K562 (cell line): ENCODE measurements around the gene NRXN3. TPM values are rescaled to one million over a fixed set of nuclear protein-coding genes. Genes with fewer than 3 reads are reported as not detected.

Experiments
- ATAC-seq: fragments of 200-7000 bp; cut with Tn5 transposase; 3 replicates; pipeline ENCODE4 v1.9.1; 2020; ENCODE audit warnings: moderate library complexity
- BruUV-seq: library from RNA; stranded (reverse); fragments of 400-500 nt; replicated peaks from 2 replicates; lab custom pipeline; 2021; lab: Mats Ljungman, UMichigan
- CTCF ChIA-PET: fragments of 300-600 bp; formaldehyde crosslinking; extraction: SDS; loops from one replicate; lab custom pipeline; 2021; ENCODE audit warnings: low intra/inter-chr PET ratio; lab: Yijun Ruan, JAX
- POLR2A ChIA-PET: fragments of 300-600, 350-650 bp; sonication (Branson Sonifier 250); formaldehyde crosslinking; extraction: SDS; loops from one replicate; lab custom pipeline; 2021; ENCODE audit warnings: antibody characterized with exemption, inconsistent platforms; lab: Yijun Ruan, JAX
- DNase-seq, 4 experiments: peaks; one replicate each; pipeline versions ENCODE4 v3.0.0 to v3.0.0-alpha.2; 2011 to 2018; ENCODE audit warnings: low spot score in 3 of 4, mixed read lengths in 3 of 4; ENCODE audit errors: extremely low read depth in 1 of 4
- FAIRE-seq: peaks from 2 replicates; lab custom pipeline; 2011; peaks lifted over from hg19 to GRCh38; lab: Jason Lieb, UNC
- H2AFZ ChIP-seq: 2 replicates; pipeline ENCODE4 v1.6.0; 2011; ENCODE audit warnings: low read depth, low read length, control low read depth, inconsistent platforms
- H3K27ac ChIP-seq: fragments of 200-600 bp; 3 replicates; pipeline ENCODE4 v1.8.0; 2011; ENCODE audit warnings: low read depth, mild to moderate bottlenecking, control low read depth, inconsistent platforms, low read length, moderate library complexity, mixed read lengths; ENCODE audit errors: extremely low read depth
- H3K27me3 ChIP-seq, 2 experiments: fragments of 300-600 bp in 1 of 2; 2 replicates in 1 of 2; 3 replicates in 1 of 2; pipeline versions ENCODE4 v1.6.0 to v1.8.0; 2011; ENCODE audit warnings: inconsistent platforms in 2 of 2, low read length in 2 of 2, mild to moderate bottlenecking in 1 of 2, mixed read lengths in 1 of 2, moderate library complexity in 1 of 2; ENCODE audit not compliant: control insufficient read depth in 2 of 2, insufficient read depth in 2 of 2
- H3K36me3 ChIP-seq: fragments of 300-600 bp; 3 replicates; pipeline ENCODE4 v1.8.0; 2011; ENCODE audit warnings: mild to moderate bottlenecking, low read length, inconsistent platforms; ENCODE audit not compliant: control insufficient read depth, insufficient read depth
- H3K4me1 ChIP-seq, 2 experiments: fragments of 200-600 bp in 1 of 2; replicated peaks in 1 of 2; 2 replicates in 1 of 2; 3 replicates in 1 of 2; pipeline versions ENCODE4 v1.5.1 to v1.8.0; 2011; ENCODE audit warnings: inconsistent platforms in 2 of 2, low read length in 2 of 2, mild to moderate bottlenecking in 1 of 2, mixed read lengths in 1 of 2, moderate library complexity in 1 of 2; ENCODE audit not compliant: control insufficient read depth in 2 of 2, insufficient read depth in 2 of 2
- H3K4me2 ChIP-seq: 2 replicates; pipeline ENCODE4 v1.6.1; 2011; ENCODE audit warnings: low read length, control low read depth, inconsistent platforms, mixed read lengths; ENCODE audit not compliant: insufficient read depth
- H3K4me3 ChIP-seq: fragments of 200-600 bp; sonication (generic), shearing (Covaris generic); 2 replicates; pipeline ENCODE4 v1.5.1; 2016; ENCODE audit warnings: control low read depth, inconsistent platforms
- H3K79me2 ChIP-seq: fragments of 200-600 bp; 3 replicates; pipeline ENCODE4 v1.8.0; 2011; ENCODE audit warnings: low read length, inconsistent platforms; ENCODE audit not compliant: control insufficient read depth, insufficient read depth
- H3K9ac ChIP-seq, 2 experiments: 2 replicates each; pipeline versions ENCODE4 v1.6.0 to v1.6.1; 2011; ENCODE audit warnings: low read depth in 2 of 2, low read length in 2 of 2, control low read depth in 1 of 2, inconsistent platforms in 1 of 2, mild to moderate bottlenecking in 1 of 2, mixed read lengths in 1 of 2; ENCODE audit not compliant: insufficient read depth in 1 of 2
- H3K9me1 ChIP-seq: one replicate; pipeline ENCODE4 v1.6.0; 2011; ENCODE audit warnings: inconsistent platforms, mild to moderate bottlenecking, low read length, moderate library complexity; ENCODE audit not compliant: control insufficient read depth, insufficient read depth
- H3K9me3 ChIP-seq: replicated peaks from 2 replicates; pipeline ENCODE4 v1.5.1; 2011; ENCODE audit warnings: low read depth, low read length, inconsistent platforms; ENCODE audit not compliant: control insufficient read depth, insufficient read depth
- H4K20me1 ChIP-seq: replicated peaks from 2 replicates; pipeline ENCODE4 v1.6.1; 2011; ENCODE audit warnings: low read length, inconsistent platforms, mixed read lengths; ENCODE audit not compliant: control insufficient read depth, insufficient read depth
- CTCF ChIP-seq, 3 experiments: IDR thresholded peaks in 2 of 3; conservative IDR thresholded peaks in 1 of 3; 2 replicates each; pipeline ENCODE4 v1.5.1; 2011 to 2012; ENCODE audit warnings: low read length in 3 of 3, mild to moderate bottlenecking in 3 of 3, control low read depth in 2 of 3, improper control_type of control experiment in 1 of 3, inconsistent platforms in 1 of 3, low read depth in 1 of 3, mixed read lengths in 1 of 3, moderate library complexity in 1 of 3; ENCODE audit not compliant: insufficient read depth in 2 of 3
- KLF13 ChIP-seq: fragments of 450-650 bp; IDR thresholded peaks from 2 replicates; pipeline ENCODE4 v1.6.1; 2016; ENCODE audit warnings: missing genetic modification characterization, low read depth, mild to moderate bottlenecking, missing compliant biosample characterization, moderate library complexity, borderline replicate concordance
- MEF2D ChIP-seq: conservative IDR thresholded peaks from 2 replicates; pipeline ENCODE4 v1.6.1; 2016; ENCODE audit warnings: low read depth, missing genetic modification characterization, missing compliant biosample characterization
- POLR2AphosphoS5 ChIP-seq: IDR thresholded peaks from 2 replicates; pipeline ENCODE4 v1.6.1; 2011; ENCODE audit warnings: mild to moderate bottlenecking, low read depth, low read length, moderate library complexity; ENCODE audit not compliant: control insufficient read depth, insufficient read depth
- RBM15 ChIP-seq: fragments of 200-400 bp; formaldehyde crosslinking; IDR thresholded peaks from 2 replicates; pipeline ENCODE4 v1.6.1; 2018; ENCODE audit warnings: mild to moderate bottlenecking, low read length, moderate library complexity; ENCODE audit not compliant: insufficient read depth
- SMARCA4 ChIP-seq: fragments of 450-650 bp; IDR thresholded peaks from 2 replicates; pipeline ENCODE4 v1.6.1; 2016
- SRF ChIP-seq, 2 experiments: fragments of 250-450, 450-650 bp in 1 of 2; sonication (Bioruptor Pico) in 1 of 2; sonication (generic) in 1 of 2; formaldehyde crosslinking; IDR thresholded peaks; 2 replicates each; pipeline versions ENCODE4 v1.5.0 to v1.5.1; 2020 to 2022; ENCODE audit warnings: mild to moderate bottlenecking in 1 of 2, missing genetic modification reagents in 1 of 2
- TFAP4 ChIP-seq: sonication (generic); formaldehyde crosslinking; IDR thresholded peaks from 2 replicates; pipeline ENCODE4 v1.8.0; 2022; ENCODE audit warnings: missing genetic modification reagents, mild to moderate bottlenecking, moderate library complexity, borderline replicate concordance
- ZBTB1 ChIP-seq: sonication (generic); formaldehyde crosslinking; IDR thresholded peaks from 2 replicates; pipeline ENCODE4 v1.8.1; 2023; ENCODE audit warnings: missing genetic modification reagents, low read depth, mild to moderate bottlenecking, borderline replicate concordance
- ZKSCAN3 ChIP-seq: fragments of 250-450 bp; sonication (Bioruptor Pico); IDR thresholded peaks from 2 replicates; pipeline ENCODE4 v1.4.0; 2020
- ZNF395 ChIP-seq: fragments of 200-800 bp; sonication (Bioruptor generic); IDR thresholded peaks from 2 replicates; pipeline ENCODE4 v1.6.1; 2017; ENCODE audit warnings: missing genetic modification characterization, missing compliant biosample characterization
- ZNF444 ChIP-seq: fragments of 250-450 bp; sonication (Bioruptor Pico); IDR thresholded peaks from 2 replicates; pipeline ENCODE4 v1.4.0; 2020; ENCODE audit warnings: mild to moderate bottlenecking, moderate library complexity
- ZNF668 ChIP-seq: fragments of 250-450 bp; sonication (Bioruptor Pico); IDR thresholded peaks from 2 replicates; pipeline ENCODE4 v1.8.0; 2022; ENCODE audit warnings: mild to moderate bottlenecking, inconsistent platforms
- WGBS: fragments of 100-300 bp; shearing (Covaris generic); methylation state at CpG from one replicate; pipeline ENCODE4 v1.1.6; 2016; ENCODE audit warnings: low coverage, mixed read lengths; ENCODE audit not compliant: insufficient coverage; ENCODE audit errors: missing lambda C conversion rate; 5-methylcytosine and 5-hydroxymethylcytosine counted together
- in situ Hi-C: fragments of 300-500 bp; cut with MboI; formaldehyde crosslinking; loops from 4 replicates; pipeline ENCODE4 v1.15.0; 2018; ENCODE audit warnings: inconsistent platforms, mixed read lengths
- intact Hi-C: fragments of 100-400 bp; cut with micrococcal nuclease; formaldehyde crosslinking; loops from 2 replicates; pipeline ENCODE4 v1.14.2; 2022
- polyA plus RNA-seq, 8 experiments: library from polyadenylated mRNA; depleted of rRNA in 4 of 8; stranded (reverse) in 5 of 8; unstranded in 3 of 8; fragments of >200 nt; fragmentation: Nextera tagmentation in 2 of 8; fragmentation: Illumina TruSeq in 1 of 8; extraction: Ambion mirVana in 2 of 8; extraction: Trizol in 1 of 8; gene quantifications; 2 replicates each; pipeline versions ENCODE4 v1.2.1 to v1.2.3, GENCODE V29; 2011 to 2014; ENCODE audit warnings: inconsistent platforms in 1 of 8, missing spikeins in 1 of 8
- total RNA-seq, 7 experiments: library from RNA; depleted of rRNA in 6 of 7; stranded (reverse); fragments of >200 nt in 6 of 7; fragmentation: Illumina TruSeq in 2 of 7; extraction: Trizol in 2 of 7; gene quantifications; 2 replicates each; pipeline versions ENCODE4 v1.2.1 to v1.2.3, GENCODE V29; 2011 to 2021; ENCODE audit warnings: low replicate concordance in 1 of 7

NRXN3 gene
- total and polyA plus RNA-seq, 9 of the 15 experiments (the other 6 are each of a cell fraction or from before 2014, with no cell fraction given), result 0.09 TPM; not detected in 8

DNA sequence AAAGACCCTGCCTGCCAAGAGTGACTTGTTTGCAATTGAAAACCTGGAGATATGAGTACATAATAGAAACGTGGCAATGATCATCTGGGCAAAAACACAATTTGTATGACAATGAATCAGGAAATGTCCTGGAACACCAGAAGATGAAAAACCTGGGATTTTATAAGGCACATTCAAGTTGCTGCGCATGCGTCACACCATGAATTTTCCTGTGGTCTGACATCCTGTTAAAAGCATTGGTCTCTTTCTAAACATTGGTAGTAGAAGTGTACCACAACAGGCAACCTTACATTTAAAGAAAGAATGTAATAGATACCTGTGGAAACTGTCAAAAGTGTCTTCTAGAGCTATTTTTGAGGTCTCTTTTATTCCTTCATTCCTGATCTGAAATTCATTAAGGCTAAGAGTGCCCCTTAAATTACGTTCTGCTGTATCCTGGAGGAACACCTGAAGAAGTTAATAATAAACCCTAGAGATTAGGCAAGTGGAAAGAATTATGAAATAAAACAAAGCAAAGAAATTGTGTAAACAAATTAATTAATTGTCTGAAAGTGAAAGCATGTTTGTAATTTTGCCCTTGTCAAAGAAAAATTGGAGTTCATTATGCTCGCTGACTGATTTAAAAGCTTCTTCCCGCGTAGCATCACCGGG, 1364.7 kb downstream of the NRXN3 start (continued):
- TF ChIP-seq TFAP4 (CRISPR knock-in tag), result no peak
- TF ChIP-seq POLR2AphosphoS5, result no peak
- TF ChIP-seq, all 486 proteins: peak for 0

DNA sequence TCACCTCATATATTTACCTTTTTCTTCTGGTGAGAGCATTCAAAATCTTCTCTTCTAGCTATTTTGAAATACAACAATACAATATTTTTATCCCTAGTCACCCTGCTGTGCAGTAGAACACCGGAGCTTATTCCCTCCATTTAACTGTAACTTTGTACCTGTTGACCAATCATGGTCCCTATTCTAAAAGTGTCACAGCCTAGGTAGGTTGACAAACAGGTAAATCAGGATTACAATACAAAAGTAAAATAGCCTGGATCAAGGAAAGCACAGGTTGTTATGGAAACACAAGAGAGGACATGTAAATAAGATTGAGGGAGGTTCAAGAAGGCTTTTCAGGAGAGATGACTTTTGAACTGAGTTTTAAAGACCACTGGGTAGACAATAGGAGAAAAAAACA, 1370.2 kb downstream of the NRXN3 start:
- Histone ChIP-seq H3K9me3 (no peaks in the 10 kb centered on the region), H3K4me1 (no peaks in the 10 kb centered on the region), H3K27me3 (no peaks in the 10 kb centered on the region), H3K4me3 (no peak overlapping the region), H3K79me2 (no peaks in the 10 kb centered on the region), H3K36me3 (no peaks in the 10 kb centered on the region), H3K4me2 (no peak overlapping the region), H3K9me1 (no peaks in the 10 kb centered on the region), H2AFZ (no peak overlapping the region), H3K9ac (no peak overlapping the region), H3K27ac (no peak overlapping the region), H4K20me1 (no peaks in the 10 kb centered on the region)
- WGBS, result 7% methylated on average over 1 of the region's 1 CpG
- FAIRE-seq (no peak), ATAC-seq (no peak), DNase-seq (no peak)
- in situ Hi-C loops (no loop called here), intact Hi-C loops (no loop called here)
- BruUV-seq, result no TSS peak
- ChIA-PET POLR2A (no interaction called here), CTCF (no interaction called here)
- TF ChIP-seq ZNF395 (CRISPR knock-in tag), result no peak
- no peak for TF ChIP-seq SRF (CRISPR knock-in tag; IDR thresholded peaks at IDR 0.05)
- TF ChIP-seq KLF13, result no peak
- no peak for TF ChIP-seq RBM15
- TF ChIP-seq ZKSCAN3 (CRISPR knock-in tag), result no peak
- no peak for TF ChIP-seq ZBTB1
- no peak for TF ChIP-seq SMARCA4
- TF ChIP-seq ZNF444 (CRISPR knock-in tag), result no peak
- TF ChIP-seq MEF2D (tag), result no peak
- TF ChIP-seq ZNF668, result no peak
- TF ChIP-seq CTCF (IDR thresholded peaks at IDR 0.05 in 2 of 3, conservative IDR thresholded peaks at IDR 0.05 in 1 of 3; ENCODE audit: insufficient read depth in 2 of 3, low read depth in 1 of 3, low read length in 3 of 3), result no peak
